SK-N-MC (cell line): Measurements from ENCODE around the gene TTC7B.

Experiments used
- EZH2 ChIP-seq: fragments of 200-600 bp; sonication (generic); IDR thresholded peaks from one replicate; pipeline ENCODE4 v1.6.1; 2017; ENCODE audit warnings: antibody characterized with exemption
- FOXP2 ChIP-seq: optimal IDR thresholded peaks from 2 replicates; pipeline ENCODE3; 2011; ENCODE audit warnings: mild to moderate bottlenecking, moderate library complexity; ENCODE audit not compliant: insufficient read depth; ENCODE audit errors: extremely low read length, control extremely low read depth
- POLR2AphosphoS5 ChIP-seq: IDR thresholded peaks from 2 replicates; pipeline ENCODE4 v1.6.1; 2012; ENCODE audit warnings: mild to moderate bottlenecking, low read depth, low read length, borderline replicate concordance

DNA sequence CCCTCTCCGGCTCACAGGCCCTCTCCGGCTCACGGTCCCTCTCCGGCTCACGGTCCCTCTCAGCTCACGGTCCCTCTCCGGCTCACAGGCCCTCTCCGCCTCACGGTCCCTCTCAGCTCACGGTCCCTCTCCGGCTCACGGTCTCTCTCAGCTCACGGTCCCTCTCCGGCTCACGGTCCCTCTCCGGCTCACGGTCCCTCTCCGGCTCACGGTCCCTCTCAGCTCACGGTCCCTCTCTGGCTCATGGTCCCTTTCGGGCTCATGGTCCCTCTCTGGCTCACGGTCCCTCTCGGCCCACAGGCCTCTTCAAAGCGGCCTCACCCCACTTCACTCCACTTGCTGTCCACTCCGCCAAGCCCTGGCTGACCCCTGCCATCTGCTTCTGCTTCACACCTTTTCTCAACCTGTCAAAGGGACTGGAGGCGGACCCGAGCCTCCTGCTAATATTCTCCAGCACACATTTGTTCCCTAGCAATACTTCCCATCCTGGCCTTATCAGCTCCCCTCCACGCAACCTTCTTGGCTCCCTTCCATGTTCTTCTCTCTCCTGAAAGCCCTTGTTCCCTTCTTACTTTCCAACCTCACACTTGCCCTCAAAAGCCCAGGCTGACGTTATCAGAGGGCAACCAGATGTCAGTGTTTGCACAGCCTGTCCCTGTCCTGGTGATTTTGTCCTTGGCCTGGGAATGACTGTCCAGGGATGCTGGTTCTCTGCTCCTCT is 242.7 kb downstream of the TTC7B start:
- TF ChIP-seq POLR2AphosphoS5 = no peak
- TF ChIP-seq EZH2 = no peak
- TF ChIP-seq FOXP2 = no peak
